PC-3 (cell line): ENCODE measurements around the gene KDF1. TPM values are rescaled to one million over a fixed set of nuclear protein-coding genes. Genes with fewer than 3 reads are reported as not detected.
"Not testable (repeated sequence)": the region's sequence is repeated elsewhere in the genome, so short reads cannot be mapped to it uniquely, and the experiment has no call there.

Experiments
- ATAC-seq: fragments of 200-7000 bp; cut with Tn5 transposase; 2 replicates; pipeline ENCODE4 v1.9.1; 2020; ENCODE audit warnings: mild to moderate bottlenecking, moderate library complexity
- BruUV-seq: library from RNA; stranded (reverse); fragments of 400-500 nt; replicated peaks from 2 replicates; lab custom pipeline; 2021; lab: Mats Ljungman, UMichigan
- CTCF ChIA-PET: fragments of 300-600 bp; sonication (Branson Sonifier 250); formaldehyde crosslinking; loops from one replicate; lab custom pipeline; 2022; ENCODE audit warnings: antibody characterized with exemption; lab: Charles Lee
- POLR2A ChIA-PET: fragments of 300-600 bp; sonication (Branson Sonifier 250); formaldehyde crosslinking; loops from one replicate; lab custom pipeline; 2022; ENCODE audit warnings: antibody characterized with exemption; ENCODE audit not compliant: unreplicated experiment; lab: Charles Lee
- DNase-seq: peaks from one replicate; pipeline ENCODE4 v3.0.0-alpha.2; 2015
- H2AFZ ChIP-seq: fragments of 300-600 bp; sonication (generic); 2 replicates; pipeline ENCODE4 v1.6.0; 2016; ENCODE audit warnings: antibody characterized with exemption, low read length
- H3F3A ChIP-seq: fragments of 300-600 bp; sonication (generic); one replicate; pipeline ENCODE4 v1.6.0; 2017; ENCODE audit warnings: antibody characterized with exemption, low read length, control low read depth, mild to moderate bottlenecking; ENCODE audit not compliant: unreplicated experiment
- H3K27ac ChIP-seq: fragments of 300-600 bp; sonication (generic); 2 replicates; pipeline ENCODE4 v1.5.1; 2016; ENCODE audit warnings: mild to moderate bottlenecking, low read length
- H3K27me3 ChIP-seq: fragments of 300-600 bp; sonication (generic); 2 replicates; pipeline ENCODE4 v1.6.1; 2016; ENCODE audit warnings: low read length, mixed read lengths
- H3K36me3 ChIP-seq: fragments of 300-600 bp; sonication (generic); 2 replicates; pipeline ENCODE4 v1.6.1; 2016; ENCODE audit warnings: low read depth, mixed run types, low read length, mixed read lengths
- H3K4me1 ChIP-seq: fragments of 300-600 bp; sonication (generic); 2 replicates; pipeline ENCODE4 v1.5.1; 2016; ENCODE audit warnings: low read length; ENCODE audit not compliant: insufficient read depth
- H3K4me2 ChIP-seq: fragments of 300-600 bp; sonication (generic); 2 replicates; pipeline ENCODE4 v1.6.0; 2016; ENCODE audit warnings: low read length
- H3K4me3 ChIP-seq: fragments of 300-600 bp; sonication (generic); 2 replicates; pipeline ENCODE4 v1.5.1; 2016; ENCODE audit warnings: mild to moderate bottlenecking, low read length, mixed read lengths
- H3K79me2 ChIP-seq: fragments of 300-600 bp; sonication (generic); 2 replicates; pipeline ENCODE4 v1.6.1; 2017; ENCODE audit warnings: low read length, mixed read lengths
- H3K9ac ChIP-seq: fragments of 300-600 bp; sonication (generic); 2 replicates; pipeline ENCODE4 v1.6.0; 2016; ENCODE audit warnings: mild to moderate bottlenecking, low read length
- H3K9me2 ChIP-seq: fragments of 300-600 bp; sonication (generic); replicated peaks from 2 replicates; pipeline ENCODE4 v1.6.1; 2016; ENCODE audit warnings: mixed run types, low read length, mixed read lengths
- H3K9me3 ChIP-seq: fragments of 300-600 bp; sonication (generic); 2 replicates; pipeline ENCODE4 v1.6.1; 2016; ENCODE audit warnings: low read length, mixed read lengths
- H4K20me1 ChIP-seq: fragments of 300-600 bp; sonication (generic); 2 replicates; pipeline ENCODE4 v1.6.1; 2016; ENCODE audit warnings: low read length, mixed read lengths
- CTCF ChIP-seq: fragments of 300-600 bp; sonication (generic); conservative IDR thresholded peaks from 2 replicates; pipeline ENCODE4 v1.5.1; 2017; ENCODE audit warnings: antibody characterized with exemption, low read depth, mild to moderate bottlenecking, low read length
- EZH2 ChIP-seq: fragments of 300-600 bp; sonication (generic); IDR thresholded peaks from one replicate; pipeline ENCODE4 v1.6.1; 2017; ENCODE audit warnings: antibody characterized with exemption, mild to moderate bottlenecking, low read length; ENCODE audit not compliant: unreplicated experiment
- EZH2phosphoT487 ChIP-seq: fragments of 300-600 bp; sonication (generic); IDR thresholded peaks from 2 replicates; pipeline ENCODE4 v1.6.1; 2018; ENCODE audit warnings: mild to moderate bottlenecking, antibody characterized with exemption, low read length, borderline replicate concordance
- intact Hi-C: fragments of 100-400 bp; cut with micrococcal nuclease; formaldehyde crosslinking; loops from 2 replicates; pipeline ENCODE4 v1.9.0; 2023
- total RNA-seq: library from RNA; depleted of rRNA; stranded (reverse); fragments of >200 nt; gene quantifications from 2 replicates; pipeline ENCODE4 v1.2.3, GENCODE V29; 2014

KDF1 gene
- total RNA-seq, 1 experiment from 2014 or later: 22.9 TPM

GRCh38 chr1:26950602-26951001, 9.7 kb downstream of the KDF1 start:
- H3K79me2 ChIP-seq: no peaks in the 10 kb centered on the region
- DNase-seq (no peak), ATAC-seq (no peak)
- H3K9me3 ChIP-seq: no peaks in the 10 kb centered on the region
- no peaks in the 10 kb centered on the region for H4K20me1 ChIP-seq
- H3K4me2 ChIP-seq: no peak overlapping the region
- H3K27ac ChIP-seq: no peak overlapping the region
- intact Hi-C loops: no loop called here
- ChIA-PET CTCF (no interaction called here), POLR2A (no interaction called here)
- no peaks in the 10 kb centered on the region for H3K27me3 ChIP-seq
- no peaks in the 10 kb centered on the region for H3K9me2 ChIP-seq
- H2AFZ ChIP-seq: no peak overlapping the region
- peaks cover 18% of the 10 kb centered on the region for H3K36me3 ChIP-seq
- no peak overlapping the region for H3K9ac ChIP-seq
- BruUV-seq: no TSS peak
- no peak overlapping the region for H3K4me3 ChIP-seq
- H3K4me1 ChIP-seq: peaks cover 10% of the 10 kb centered on the region; the same call in 1 of the 2 replicates
- no peak for TF ChIP-seq CTCF
- no peak for TF ChIP-seq EZH2
- no peak for TF ChIP-seq EZH2phosphoT487
- no peaks in the 10 kb centered on the region for H3F3A ChIP-seq

DNA sequence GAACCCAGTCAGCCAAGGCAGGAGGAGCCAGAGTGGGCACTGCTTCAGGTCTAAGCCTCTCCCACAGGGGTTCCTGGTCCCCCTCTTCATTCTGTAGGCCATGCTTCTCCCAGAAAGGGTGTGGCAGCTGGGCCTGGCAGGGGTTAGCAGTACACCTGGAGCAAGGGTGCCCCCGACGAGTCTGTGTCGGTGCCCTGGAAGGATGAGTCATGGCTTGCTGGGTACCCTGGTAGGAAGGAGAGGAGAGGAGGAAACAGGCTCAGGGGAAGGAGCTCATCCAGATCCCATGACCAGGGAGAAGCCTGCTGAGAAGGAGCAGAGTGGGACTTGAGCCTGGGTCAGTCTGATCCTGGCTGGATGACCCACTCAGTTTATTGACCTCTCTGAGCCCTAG, 10.3 kb downstream of the KDF1 start:
- CTCF ChIA-PET: no interaction called here
- no peak overlapping the region for H3K27ac ChIP-seq
- no peak overlapping the region for H2AFZ ChIP-seq
- no peak for TF ChIP-seq CTCF
- no peak for TF ChIP-seq EZH2
- no peak for TF ChIP-seq EZH2phosphoT487
- BruUV-seq: no TSS peak
- peaks cover 25% of the 10 kb centered on the region for H3K36me3 ChIP-seq
- ATAC-seq (peak; percentile 55), DNase-seq (peak; percentile 29)
- no peaks in the 10 kb centered on the region for H3K27me3 ChIP-seq
- H3K4me3 ChIP-seq: no peak overlapping the region
- H3K4me2 ChIP-seq: no peak overlapping the region
- no peaks in the 10 kb centered on the region for H4K20me1 ChIP-seq
- no peaks in the 10 kb centered on the region for H3K9me3 ChIP-seq
- no peaks in the 10 kb centered on the region for H3K9me2 ChIP-seq
- peaks cover 10% of the 10 kb centered on the region; the same call in 1 of the 2 replicates for H3K4me1 ChIP-seq
- intact Hi-C loops: no loop called here
- no peak overlapping the region for H3K9ac ChIP-seq
- no peaks in the 10 kb centered on the region for H3K79me2 ChIP-seq
- no peaks in the 10 kb centered on the region for H3F3A ChIP-seq
- POLR2A ChIA-PET: no interaction called here

GRCh38 chr1:26949266-26949925, 10.9 kb downstream of the KDF1 start:
- Histone ChIP-seq H3K79me2 (no peaks in the 10 kb centered on the region), H3K4me1 (peaks cover 10% of the 10 kb centered on the region; the same call in 1 of the 2 replicates), H3K4me3 (no peak overlapping the region), H2AFZ (no peak overlapping the region), H3K9me2 (no peaks in the 10 kb centered on the region), H3K9me3 (no peaks in the 10 kb centered on the region), H4K20me1 (no peaks in the 10 kb centered on the region), H3K27ac (no peak overlapping the region), H3F3A (no peaks in the 10 kb centered on the region), H3K9ac (no peak overlapping the region), H3K4me2 (no peak overlapping the region), H3K27me3 (no peaks in the 10 kb centered on the region), H3K36me3 (peaks cover 25% of the 10 kb centered on the region)
- POLR2A ChIA-PET: no interaction called here
- ATAC-seq: peak; percentile 33
- TF ChIP-seq EZH2 (no peak), CTCF (no peak), EZH2phosphoT487 (no peak)
- CTCF ChIA-PET: no interaction called here
- DNase-seq: no peak
- intact Hi-C loops: no loop called here
- BruUV-seq: no TSS peak

GRCh38 chr1:26948725-26949057, 11.6 kb downstream of the KDF1 start:
- H2AFZ ChIP-seq, H3K4me2 ChIP-seq, H3K4me3 ChIP-seq, intact Hi-C loops, H3K27ac ChIP-seq, H3K79me2 ChIP-seq, H4K20me1 ChIP-seq, H3K9me2 ChIP-seq, CTCF ChIA-PET, BruUV-seq, H3F3A ChIP-seq, H3K9ac ChIP-seq, H3K9me3 ChIP-seq, ATAC-seq, H3K27me3 ChIP-seq, DNase-seq, POLR2A ChIA-PET: not testable (repeated sequence)
- H3K4me1 ChIP-seq: peaks cover 10% of the 10 kb centered on the region; the same call in 1 of the 2 replicates
- peaks cover 26% of the 10 kb centered on the region for H3K36me3 ChIP-seq
